HG03457 (cell line): ENCODE measurements around the gene SAMD1.

Experiments
- ATAC-seq: cut with Tn5 transposase; IDR thresholded peaks from one replicate; pipeline ENCODE4 v1.9.1; 2021; ENCODE audit warnings: moderate number of reproducible peaks; ENCODE audit not compliant: unreplicated experiment

The SAMD1 gene

GRCh38 chr19:14113762-14114414, 23.3 kb upstream of the SAMD1 start:
- no peak for ATAC-seq

- no peak for ATAC-seq
Measured at GRCh38 chr19:14112809-14113385, 22.3 kb upstream of the SAMD1 start.

GRCh38 chr19:14112051-14112808, 21.7 kb upstream of the SAMD1 start:
- ATAC-seq, result no peak

GRCh38 chr19:14111486-14111885, 20.9 kb upstream of the SAMD1 start:
- ATAC-seq, result no peak

GRCh38 chr19:14110650-14111049, 20.1 kb upstream of the SAMD1 start:
- ATAC-seq, result no peak

GRCh38 chr19:14107581-14108461, 17.3 kb upstream of the SAMD1 start:
- ATAC-seq, result no peak

- no peak for ATAC-seq
Measured at GRCh38 chr19:14106840-14107239, 16.3 kb upstream of the SAMD1 start.

- ATAC-seq, result no peak
Measured at GRCh38 chr19:14105680-14106079, 15.1 kb upstream of the SAMD1 start.

- no peak for ATAC-seq
Measured at GRCh38 chr19:14103310-14103709, 12.8 kb upstream of the SAMD1 start.

- no peak for ATAC-seq
Measured at GRCh38 chr19:14102756-14103155, 12.2 kb upstream of the SAMD1 start.

GRCh38 chr19:14102102-14102696, 11.6 kb upstream of the SAMD1 start:
- ATAC-seq, result no peak

- ATAC-seq, result no peak
Measured at GRCh38 chr19:14101003-14101545, 10.5 kb upstream of the SAMD1 start.

- ATAC-seq, result no peak
Measured at GRCh38 chr19:14097532-14098151, 7.1 kb upstream of the SAMD1 start.

GRCh38 chr19:14096272-14096992, 5.9 kb upstream of the SAMD1 start:
- ATAC-seq, result no peak

- no peak for ATAC-seq
Measured at GRCh38 chr19:14094854-14095253, 4.3 kb upstream of the SAMD1 start.

GRCh38 chr19:14093117-14093823, 2.7 kb upstream of the SAMD1 start:
- no peak for ATAC-seq

- ATAC-seq, result peak; percentile 10
Measured at GRCh38 chr19:14091813-14092462, 1.4 kb upstream of the SAMD1 start.

- peak; percentile 41 for ATAC-seq
Measured at GRCh38 chr19:14091081-14091812, 696 bp upstream of the SAMD1 start.
